Measurements from ENCODE around the gene MISP3. TPM values are rescaled to one million over a fixed set of nuclear protein-coding genes. Genes with fewer than 3 reads are reported as not detected.
"Not testable (repeated sequence)": the region's sequence is repeated elsewhere in the genome, so short reads cannot be mapped to it uniquely, and the experiment has no call there.

The MISP3 gene
- 1 to 10 TPM; 6.4 to 9.4 (median 7.4) TPM for total RNA-seq
- 10 to 100 TPM; 13.3 to 21.4 TPM for polyA plus RNA-seq

DNA sequence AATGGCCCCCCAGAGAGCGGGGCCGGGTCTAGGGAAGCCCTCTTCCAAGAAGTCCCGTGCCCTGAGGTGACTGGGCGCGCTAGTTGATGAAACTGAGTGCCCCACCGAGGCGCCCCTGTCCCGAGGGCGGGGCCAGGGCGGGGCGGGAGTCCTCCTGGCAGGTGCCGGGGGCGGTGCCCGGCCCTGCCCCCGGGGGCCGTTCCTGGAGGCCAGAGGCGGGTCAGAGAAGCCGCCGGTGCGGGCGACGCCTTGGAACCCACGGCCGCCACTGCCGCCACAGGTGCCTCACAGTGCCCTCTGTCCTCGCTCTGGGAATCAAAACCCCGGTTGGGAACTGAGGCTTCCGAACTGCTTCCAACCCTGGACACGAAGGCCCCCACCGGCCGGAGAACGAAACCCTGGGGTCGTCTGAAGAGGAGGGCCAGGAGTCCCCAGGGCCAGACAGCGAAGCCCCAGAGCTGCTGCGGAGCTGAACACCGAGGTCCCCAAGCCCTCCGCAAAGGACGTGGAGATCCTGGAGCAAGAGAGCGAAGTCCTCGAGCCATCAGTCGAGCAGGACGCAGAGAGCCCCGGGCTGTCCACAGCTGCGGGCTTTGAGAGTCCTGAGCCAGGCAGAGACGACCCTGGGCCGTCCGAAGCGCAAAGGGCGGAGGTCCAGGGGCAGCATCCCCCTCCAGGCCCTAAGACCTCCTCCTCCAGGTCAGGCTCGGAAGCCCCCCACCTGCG lies at the start of gene MISP3:
Gene MISP3 (plus strand): TSS at position 252 of the 726 bp plus-strand sequence. CDS start 524 bp downstream, outside the sequence.
- Histone ChIP-seq H3K27me3 (no peaks in the 10 kb centered on the region), H3K36me3 (no peaks in the 10 kb centered on the region), H3K4me1 (peaks cover 3 to 11% (median 10%) of the 10 kb centered on the region in 3 donors), H3K9me3 (no peaks in the 10 kb centered on the region), H3K27ac (peak within 1 kb of the TSS; percentile 93 to 98 (median 96)), H3K4me3 (peak within 1 kb of the TSS; percentile 80 to 88 (median 84))
- intact Hi-C loops (cut with DNase I), result loop anchor here in 2 of 3 donors (5.0 kb wide), 1 partner anchor 190 kb away; no protein-coding TSS in a partner anchor
- TF ChIP-seq, protein P1, sequence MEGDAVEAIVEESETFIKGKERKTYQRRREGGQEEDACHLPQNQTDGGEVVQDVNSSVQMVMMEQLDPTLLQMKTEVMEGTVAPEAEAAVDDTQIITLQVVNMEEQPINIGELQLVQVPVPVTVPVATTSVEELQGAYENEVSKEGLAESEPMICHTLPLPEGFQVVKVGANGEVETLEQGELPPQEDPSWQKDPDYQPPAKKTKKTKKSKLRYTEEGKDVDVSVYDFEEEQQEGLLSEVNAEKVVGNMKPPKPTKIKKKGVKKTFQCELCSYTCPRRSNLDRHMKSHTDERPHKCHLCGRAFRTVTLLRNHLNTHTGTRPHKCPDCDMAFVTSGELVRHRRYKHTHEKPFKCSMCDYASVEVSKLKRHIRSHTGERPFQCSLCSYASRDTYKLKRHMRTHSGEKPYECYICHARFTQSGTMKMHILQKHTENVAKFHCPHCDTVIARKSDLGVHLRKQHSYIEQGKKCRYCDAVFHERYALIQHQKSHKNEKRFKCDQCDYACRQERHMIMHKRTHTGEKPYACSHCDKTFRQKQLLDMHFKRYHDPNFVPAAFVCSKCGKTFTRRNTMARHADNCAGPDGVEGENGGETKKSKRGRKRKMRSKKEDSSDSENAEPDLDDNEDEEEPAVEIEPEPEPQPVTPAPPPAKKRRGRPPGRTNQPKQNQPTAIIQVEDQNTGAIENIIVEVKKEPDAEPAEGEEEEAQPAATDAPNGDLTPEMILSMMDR (IDR thresholded peaks at IDR 0.05), result no peak
- WGBS, 2 donors, result 1% methylated on average over 45 to 51 of the region's 51 CpGs
- FAIRE-seq (no peak), DNase-seq (peak; percentile 86 to 94 (median 88)), ATAC-seq (peak; percentile 75 to 80 (median 78))

DNA sequence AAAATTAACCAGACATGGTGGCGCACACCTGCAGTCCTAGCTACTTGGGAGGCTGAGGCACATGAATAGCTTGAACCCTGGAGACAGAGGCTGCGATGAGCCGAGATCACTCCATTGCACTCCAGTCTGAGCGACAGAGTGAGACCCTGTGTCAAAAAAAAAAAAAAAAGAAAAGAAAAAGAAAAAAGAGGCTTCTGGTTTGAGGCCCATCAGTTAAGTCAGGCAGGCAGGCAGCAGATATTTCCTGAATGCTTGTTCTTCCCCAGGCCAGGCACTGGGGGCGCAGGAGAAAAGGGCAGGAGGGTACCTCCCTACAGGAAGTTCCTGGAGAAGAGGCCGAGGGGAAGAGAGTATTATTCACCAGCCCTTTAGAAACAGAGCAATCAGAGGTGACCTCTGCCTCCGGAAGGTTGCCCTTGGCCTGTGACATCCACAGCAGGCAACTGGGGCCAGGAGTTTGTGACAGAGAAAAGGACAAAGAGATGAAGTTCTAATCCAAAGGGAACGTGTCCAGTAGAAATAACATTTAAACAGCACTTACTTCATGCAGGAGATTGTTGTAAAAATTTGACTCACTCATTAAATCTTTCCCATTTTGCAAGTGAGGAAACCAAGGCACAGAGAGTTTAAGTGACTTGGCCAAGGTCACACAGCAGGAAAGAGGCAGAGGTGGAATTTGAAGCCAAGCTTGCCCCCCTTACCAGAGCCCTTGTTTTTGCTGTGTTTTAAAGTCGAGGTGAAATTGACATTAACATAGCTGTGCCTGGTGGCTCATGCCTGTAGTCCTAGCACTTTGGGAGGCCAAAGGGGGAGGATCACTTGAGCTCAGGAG lies 49.0 kb upstream of the MISP3 start:
- peak overlapping the region in 2 of 4 donors; percentile 47 to 50 for H3K27ac ChIP-seq
- DNase-seq (peak; percentile 58 to 79 (median 62)), ATAC-seq (peak; percentile 87 to 99 (median 96)), FAIRE-seq (no peak)
- H3K9me3 ChIP-seq, result no peaks in the 10 kb centered on the region
- intact Hi-C loops (cut with DNase I), result no loop called here
- H3K36me3 ChIP-seq, result no peaks in the 10 kb centered on the region
- WGBS, 2 donors, result 53% methylated on average over 9 of the region's 9 CpGs
- H3K4me1 ChIP-seq, result peaks cover 0 to 5% (median 0%) of the 10 kb centered on the region in 3 donors
- H3K27me3 ChIP-seq, result no peaks in the 10 kb centered on the region
- H3K4me3 ChIP-seq, result no peak overlapping the region
- TF ChIP-seq, protein P1 (IDR thresholded peaks at IDR 0.05), result peak; percentile 12 to 36 (median 34)

DNA sequence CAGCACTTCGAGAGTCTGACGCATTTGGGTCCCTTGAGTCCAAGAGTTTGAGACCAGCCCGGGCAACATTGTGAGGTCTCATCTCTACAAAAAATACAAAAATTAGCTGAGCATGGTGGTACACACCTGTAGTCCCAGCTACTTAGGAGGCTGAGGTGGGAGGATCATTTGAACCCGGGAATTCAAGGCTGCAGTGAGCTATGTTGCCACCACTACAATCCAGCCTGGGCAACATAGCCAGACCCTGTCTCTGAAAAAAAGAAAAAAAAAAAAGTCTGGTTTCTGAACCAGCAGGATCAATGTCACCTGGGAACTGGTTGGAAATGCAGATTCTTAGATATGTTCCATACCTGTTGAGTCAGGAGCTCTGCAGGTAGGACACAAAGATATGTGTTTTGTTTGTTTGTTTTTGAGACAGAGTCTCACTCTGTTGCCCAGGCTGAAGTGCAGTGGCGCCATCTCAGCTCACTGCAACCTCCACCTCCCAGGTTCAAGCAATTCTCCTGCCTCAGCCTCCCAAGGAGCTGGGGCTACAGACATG lies 45.9 kb upstream of the MISP3 start:
- DNase-seq; H3K36me3 ChIP-seq; FAIRE-seq; H3K4me1 ChIP-seq; H3K9me3 ChIP-seq; H3K27ac ChIP-seq; H3K4me3 ChIP-seq; H3K27me3 ChIP-seq; intact Hi-C loops (cut with DNase I); ATAC-seq: not testable (repeated sequence)
- 80 to 89% methylated on average over 5 of the region's 5 CpGs for WGBS, 2 donors

DNA sequence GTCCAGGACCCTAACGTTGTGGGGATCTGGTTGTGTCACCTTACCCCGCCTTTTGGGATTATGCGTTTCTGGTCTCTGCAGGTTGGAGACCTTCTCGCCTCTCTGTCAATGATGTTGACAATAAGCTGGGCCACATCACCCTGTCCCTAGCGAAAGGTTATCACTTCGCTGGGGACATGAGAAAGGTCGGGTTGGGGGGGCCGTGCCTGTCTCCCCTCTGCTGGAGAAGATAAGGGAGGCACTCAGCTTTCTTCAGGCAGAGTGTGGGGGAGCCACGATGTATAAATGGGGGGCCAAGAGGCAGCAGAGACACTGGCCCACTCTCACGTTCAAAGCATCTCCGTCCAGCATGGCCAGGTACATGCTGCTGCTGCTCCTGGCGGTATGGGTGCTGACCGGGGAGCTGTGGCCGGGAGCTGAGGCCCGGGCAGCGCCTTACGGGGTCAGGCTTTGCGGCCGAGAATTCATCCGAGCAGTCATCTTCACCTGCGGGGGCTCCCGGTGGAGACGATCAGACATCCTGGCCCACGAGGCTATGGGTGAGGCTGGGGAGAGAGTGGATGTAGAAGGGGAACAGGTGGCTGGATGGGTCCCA lies 44.6 kb upstream of the MISP3 start, which contains the start of gene RLN3:
Gene RLN3 (plus strand): TSS at position 293 of the 595 bp plus-strand sequence. CDS start 57 bp downstream, at position 350.
- Histone ChIP-seq H3K27ac (no peak within 1 kb of the TSS), H3K4me3 (no peak within 1 kb of the TSS), H3K36me3 (no peaks in the 10 kb centered on the region), H3K9me3 (no peaks in the 10 kb centered on the region), H3K4me1 (peaks cover 0 to 8% (median 0%) of the 10 kb centered on the region in 3 donors), H3K27me3 (no peaks in the 10 kb centered on the region)
- FAIRE-seq, result no peak
- TF ChIP-seq, protein P1 (IDR thresholded peaks at IDR 0.05), result no peak
- 59% methylated on average over 24 of the region's 24 CpGs for WGBS, 2 donors
- no peak for ATAC-seq
- intact Hi-C loops (cut with DNase I), result no loop called here
- no peak for DNase-seq

DNA sequence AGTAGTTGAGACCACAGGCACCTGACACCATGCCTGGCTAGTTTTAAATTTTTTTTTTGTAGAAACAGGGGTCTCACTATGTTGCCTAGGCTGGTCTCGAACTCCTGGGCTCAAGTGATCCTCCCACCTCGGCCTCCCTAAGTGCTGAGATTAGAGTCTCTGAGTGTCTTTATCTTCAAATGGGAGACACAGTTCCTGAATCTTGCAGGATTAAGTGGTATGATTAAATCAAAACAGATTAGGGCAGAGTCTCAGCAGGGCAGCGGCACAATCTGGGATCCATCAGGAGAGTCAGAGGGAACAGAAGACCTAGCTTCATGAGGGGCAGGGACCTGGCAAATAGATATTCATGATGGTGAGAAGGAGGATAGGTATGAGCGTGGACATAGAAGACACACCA lies 43.7 kb upstream of the MISP3 start:
- no peaks in the 10 kb centered on the region for H3K36me3 ChIP-seq
- 69% methylated on average over 4 of the region's 4 CpGs for WGBS, 2 donors
- FAIRE-seq (no peak), DNase-seq (no peak), ATAC-seq (no peak)
- no peaks in the 10 kb centered on the region for H3K9me3 ChIP-seq
- peaks cover 0 to 4% (median 0%) of the 10 kb centered on the region in 3 donors for H3K4me1 ChIP-seq
- TF ChIP-seq, protein P1 (IDR thresholded peaks at IDR 0.05), result no peak
- H3K27ac ChIP-seq, result no peak overlapping the region
- no peaks in the 10 kb centered on the region for H3K27me3 ChIP-seq
- H3K4me3 ChIP-seq, result no peak overlapping the region
- intact Hi-C loops (cut with DNase I), result no loop called here
